ENCODE results near the gene PAXIP1.

Gene PAXIP1

GRCh38 chr7:154996756-154997155, 6.2 kb downstream of the PAXIP1 start:
- TF ChIP-seq, protein P1, sequence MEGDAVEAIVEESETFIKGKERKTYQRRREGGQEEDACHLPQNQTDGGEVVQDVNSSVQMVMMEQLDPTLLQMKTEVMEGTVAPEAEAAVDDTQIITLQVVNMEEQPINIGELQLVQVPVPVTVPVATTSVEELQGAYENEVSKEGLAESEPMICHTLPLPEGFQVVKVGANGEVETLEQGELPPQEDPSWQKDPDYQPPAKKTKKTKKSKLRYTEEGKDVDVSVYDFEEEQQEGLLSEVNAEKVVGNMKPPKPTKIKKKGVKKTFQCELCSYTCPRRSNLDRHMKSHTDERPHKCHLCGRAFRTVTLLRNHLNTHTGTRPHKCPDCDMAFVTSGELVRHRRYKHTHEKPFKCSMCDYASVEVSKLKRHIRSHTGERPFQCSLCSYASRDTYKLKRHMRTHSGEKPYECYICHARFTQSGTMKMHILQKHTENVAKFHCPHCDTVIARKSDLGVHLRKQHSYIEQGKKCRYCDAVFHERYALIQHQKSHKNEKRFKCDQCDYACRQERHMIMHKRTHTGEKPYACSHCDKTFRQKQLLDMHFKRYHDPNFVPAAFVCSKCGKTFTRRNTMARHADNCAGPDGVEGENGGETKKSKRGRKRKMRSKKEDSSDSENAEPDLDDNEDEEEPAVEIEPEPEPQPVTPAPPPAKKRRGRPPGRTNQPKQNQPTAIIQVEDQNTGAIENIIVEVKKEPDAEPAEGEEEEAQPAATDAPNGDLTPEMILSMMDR (conservative IDR thresholded peaks at IDR 0.05; ENCODE audit: low read length) = no peak
- no peak for DNase-seq (ENCODE audit: low read depth)
- no peak overlapping the region for H3K4me3 ChIP-seq (ENCODE audit: low read length)

- H3K4me3 ChIP-seq (ENCODE audit: low read length) = no peak overlapping the region
- TF ChIP-seq, protein P1 (conservative IDR thresholded peaks at IDR 0.05; ENCODE audit: low read length) = no peak
- no peak for DNase-seq (ENCODE audit: low read depth)
Measured at GRCh38 chr7:154996101-154996500, 6.8 kb downstream of the PAXIP1 start.

- TF ChIP-seq, protein P1 (conservative IDR thresholded peaks at IDR 0.05; ENCODE audit: low read length) = no peak
- H3K4me3 ChIP-seq (ENCODE audit: low read length) = no peak overlapping the region
- DNase-seq (ENCODE audit: low read depth) = no peak
Measured at GRCh38 chr7:154994996-154995395, 7.9 kb downstream of the PAXIP1 start.

- no peak for DNase-seq (ENCODE audit: low read depth)
- no peak overlapping the region for H3K4me3 ChIP-seq (ENCODE audit: low read length)
- TF ChIP-seq, protein P1 (conservative IDR thresholded peaks at IDR 0.05; ENCODE audit: low read length) = no peak
Measured at GRCh38 chr7:154990964-154991540, 11.9 kb downstream of the PAXIP1 start.

DNA sequence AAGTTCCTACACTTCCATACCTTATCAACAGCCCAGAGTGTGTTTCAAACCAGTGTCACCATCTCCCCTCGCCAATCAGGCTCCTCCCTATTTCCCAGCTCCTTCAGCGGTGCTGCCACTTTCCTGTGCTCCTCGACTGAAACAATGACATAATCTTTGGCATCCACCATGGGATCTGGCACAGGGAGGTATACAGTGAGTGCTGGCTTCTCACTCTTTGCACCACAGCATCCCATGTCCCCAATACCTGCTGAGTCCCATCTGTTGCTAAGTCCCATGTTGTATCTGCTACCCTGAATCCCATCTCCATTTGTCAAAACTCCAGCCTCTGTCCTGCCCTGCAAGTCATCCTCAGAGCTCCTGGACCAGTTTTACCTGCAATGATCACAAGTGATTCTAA, 15.4 kb downstream of the PAXIP1 start:
- H3K4me3 ChIP-seq (ENCODE audit: low read length) = no peak overlapping the region
- TF ChIP-seq, protein P1 (conservative IDR thresholded peaks at IDR 0.05; ENCODE audit: low read length) = no peak
- DNase-seq (ENCODE audit: low read depth) = no peak

- no peak overlapping the region for H3K4me3 ChIP-seq (ENCODE audit: low read length)
- TF ChIP-seq, protein P1 (conservative IDR thresholded peaks at IDR 0.05; ENCODE audit: low read length) = no peak
- DNase-seq (ENCODE audit: low read depth) = no peak
Measured at GRCh38 chr7:154986200-154986945, 16.6 kb downstream of the PAXIP1 start.

- DNase-seq (ENCODE audit: low read depth) = no peak
- TF ChIP-seq, protein P1 (conservative IDR thresholded peaks at IDR 0.05; ENCODE audit: low read length) = no peak
Measured at GRCh38 chr7:154985230-154985629, 17.7 kb downstream of the PAXIP1 start.

More at GRCh38 chr7:154985230-154985629, 17.7 kb downstream of the PAXIP1 start:
- H3K4me3 ChIP-seq (ENCODE audit: low read length) = no peak overlapping the region

Data from AG10803 (cell line).